HepG2 (cell line): ENCODE data around the gene PHF10. TPM values are rescaled to one million over a fixed set of nuclear protein-coding genes. Genes with fewer than 3 reads are reported as not detected.

Experiments used
- FOXK2 ChIP-seq: fragments of 450-650 bp; IDR thresholded peaks from 2 replicates; pipeline ENCODE4 v1.6.1; 2016
- GZF1 ChIP-seq: sonication (generic); formaldehyde crosslinking; IDR thresholded peaks from 2 replicates; pipeline ENCODE4 v1.5.1; 2020; ENCODE audit warnings: mild to moderate bottlenecking, missing genetic modification reagents
- HMG20B ChIP-seq: conservative IDR thresholded peaks from 2 replicates; pipeline ENCODE4 v1.6.1; 2016; ENCODE audit warnings: missing genetic modification reagents, missing compliant biosample characterization
- HNF1A ChIP-seq, 2 experiments: sonication (generic) in 1 of 2; formaldehyde crosslinking in 1 of 2; IDR thresholded peaks; 2 replicates each; pipeline versions ENCODE4 v1.4.0 to v1.6.1; 2016 to 2020; ENCODE audit warnings: borderline replicate concordance in 1 of 2, low read depth in 1 of 2, mild to moderate bottlenecking in 1 of 2, missing genetic modification reagents in 1 of 2
- HOXD1 ChIP-seq: sonication (generic); formaldehyde crosslinking; IDR thresholded peaks from 2 replicates; pipeline ENCODE4 v1.5.0; 2020; ENCODE audit warnings: missing genetic modification reagents
- SP1 ChIP-seq, 2 experiments: fragments of 450-650 bp in 1 of 2; sonication (generic) in 1 of 2; formaldehyde crosslinking in 1 of 2; IDR thresholded peaks; 2 replicates each; pipeline versions ENCODE4 v1.4.0 to v1.6.1; 2016 to 2020; ENCODE audit warnings: missing genetic modification reagents in 1 of 2
- ZBTB20 ChIP-seq: sonication (generic); formaldehyde crosslinking; IDR thresholded peaks from 2 replicates; pipeline ENCODE4 v1.8.1; 2023; ENCODE audit warnings: missing genetic modification reagents, low read depth, mild to moderate bottlenecking, borderline replicate concordance
- ZIK1 ChIP-seq: sonication (generic); formaldehyde crosslinking; IDR thresholded peaks from 2 replicates; pipeline ENCODE4 v1.5.0; 2020; ENCODE audit warnings: mild to moderate bottlenecking, low read depth, missing genetic modification reagents, borderline replicate concordance
- ZNF18 ChIP-seq: sonication (generic); formaldehyde crosslinking; IDR thresholded peaks from 2 replicates; pipeline ENCODE4 v1.8.0; 2022; ENCODE audit warnings: mild to moderate bottlenecking, missing genetic modification reagents; ENCODE audit not compliant: insufficient replicate concordance
- ZNF263 ChIP-seq: sonication (generic); formaldehyde crosslinking; IDR thresholded peaks from 2 replicates; pipeline ENCODE4 v1.4.0; 2020; ENCODE audit warnings: missing genetic modification reagents
- ZNF441 ChIP-seq: sonication (generic); formaldehyde crosslinking; IDR thresholded peaks from 2 replicates; pipeline ENCODE4 v1.7.0; 2021; ENCODE audit warnings: missing genetic modification reagents, borderline replicate concordance
- ZNF496 ChIP-seq: sonication (generic); formaldehyde crosslinking; IDR thresholded peaks from 2 replicates; pipeline ENCODE4 v1.8.1; 2023; ENCODE audit warnings: mild to moderate bottlenecking, moderate library complexity, missing genetic modification reagents; ENCODE audit not compliant: insufficient replicate concordance
- ZNF562 ChIP-seq: sonication (generic); formaldehyde crosslinking; IDR thresholded peaks from 2 replicates; pipeline ENCODE4 v1.8.0; 2022; ENCODE audit warnings: missing genetic modification reagents, borderline replicate concordance
- ZNF878 ChIP-seq: sonication (generic); formaldehyde crosslinking; IDR thresholded peaks from 2 replicates; pipeline ENCODE4 v1.8.1; 2023; ENCODE audit warnings: mild to moderate bottlenecking, missing genetic modification reagents, moderate library complexity
- polyA plus RNA-seq, 8 experiments: library from polyadenylated mRNA; depleted of rRNA in 3 of 8; stranded (reverse) in 7 of 8; unstranded in 1 of 8; fragments of >200 nt; fragmentation: Illumina TruSeq in 4 of 8; extraction: Trizol in 4 of 8; gene quantifications; 2 replicates each; pipeline versions ENCODE4 v1.2.1 to v1.2.3, GENCODE V29; 2011 to 2016; ENCODE audit warnings: low read depth in 4 of 8, missing spikeins in 1 of 8, mixed read lengths in 1 of 8; ENCODE audit not compliant: insufficient read depth in 1 of 8
- total RNA-seq, 5 experiments: library from RNA; depleted of rRNA; stranded (reverse); fragments of >200 nt; fragmentation: Illumina TruSeq; extraction: Trizol; gene quantifications; 2 replicates each; pipeline ENCODE4 v1.2.3, GENCODE V29; 2016; ENCODE audit warnings: low read depth in 1 of 5
- TF ChIP-seq, protein P1 (sequence below): sonication (generic); formaldehyde crosslinking; IDR thresholded peaks from 2 replicates; pipeline ENCODE4 v1.4.0; 2020; ENCODE audit warnings: missing genetic modification reagents
- TF ChIP-seq, protein P2 (sequence below): sonication (generic); formaldehyde crosslinking; IDR thresholded peaks from 2 replicates; pipeline ENCODE4 v1.5.0; 2020; ENCODE audit warnings: missing genetic modification reagents

Gene PHF10
- total and polyA plus RNA-seq, 2 of the 13 experiments (the other 11 are each of a cell fraction or from before 2014, with no cell fraction given), result 42.1 to 84.1 TPM

GRCh38 chr6:169723200-169723909, 945 bp downstream of the PHF10 start (continued):
- 0 out of 2 replicates have a peak, but pooled peaks have one; percentile 52 for TF ChIP-seq HOXD1
- no peak for TF ChIP-seq HMG20B (CRISPR knock-in tag)
- no peak for TF ChIP-seq FOXK2
- TF ChIP-seq ZNF562 (CRISPR knock-in tag), result no peak
- TF ChIP-seq ZIK1 (CRISPR knock-in tag), result no peak
- no peak for TF ChIP-seq ZBTB20
- TF ChIP-seq SP1 (IDR thresholded peaks at IDR 0.05), result no peak
- no peak for TF ChIP-seq SP1 (CRISPR knock-in tag; IDR thresholded peaks at IDR 0.05)
- peak; percentile 76 for TF ChIP-seq ZNF18
- no peak for TF ChIP-seq ZNF263 (CRISPR knock-in tag)
- TF ChIP-seq ZNF441 (CRISPR knock-in tag), result no peak
- no peak for TF ChIP-seq HNF1A (IDR thresholded peaks at IDR 0.05; ENCODE audit: low read depth)
- TF ChIP-seq HNF1A (CRISPR knock-in tag; IDR thresholded peaks at IDR 0.05; ENCODE audit: borderline replicate concordance), result no peak
- TF ChIP-seq, protein P1, sequence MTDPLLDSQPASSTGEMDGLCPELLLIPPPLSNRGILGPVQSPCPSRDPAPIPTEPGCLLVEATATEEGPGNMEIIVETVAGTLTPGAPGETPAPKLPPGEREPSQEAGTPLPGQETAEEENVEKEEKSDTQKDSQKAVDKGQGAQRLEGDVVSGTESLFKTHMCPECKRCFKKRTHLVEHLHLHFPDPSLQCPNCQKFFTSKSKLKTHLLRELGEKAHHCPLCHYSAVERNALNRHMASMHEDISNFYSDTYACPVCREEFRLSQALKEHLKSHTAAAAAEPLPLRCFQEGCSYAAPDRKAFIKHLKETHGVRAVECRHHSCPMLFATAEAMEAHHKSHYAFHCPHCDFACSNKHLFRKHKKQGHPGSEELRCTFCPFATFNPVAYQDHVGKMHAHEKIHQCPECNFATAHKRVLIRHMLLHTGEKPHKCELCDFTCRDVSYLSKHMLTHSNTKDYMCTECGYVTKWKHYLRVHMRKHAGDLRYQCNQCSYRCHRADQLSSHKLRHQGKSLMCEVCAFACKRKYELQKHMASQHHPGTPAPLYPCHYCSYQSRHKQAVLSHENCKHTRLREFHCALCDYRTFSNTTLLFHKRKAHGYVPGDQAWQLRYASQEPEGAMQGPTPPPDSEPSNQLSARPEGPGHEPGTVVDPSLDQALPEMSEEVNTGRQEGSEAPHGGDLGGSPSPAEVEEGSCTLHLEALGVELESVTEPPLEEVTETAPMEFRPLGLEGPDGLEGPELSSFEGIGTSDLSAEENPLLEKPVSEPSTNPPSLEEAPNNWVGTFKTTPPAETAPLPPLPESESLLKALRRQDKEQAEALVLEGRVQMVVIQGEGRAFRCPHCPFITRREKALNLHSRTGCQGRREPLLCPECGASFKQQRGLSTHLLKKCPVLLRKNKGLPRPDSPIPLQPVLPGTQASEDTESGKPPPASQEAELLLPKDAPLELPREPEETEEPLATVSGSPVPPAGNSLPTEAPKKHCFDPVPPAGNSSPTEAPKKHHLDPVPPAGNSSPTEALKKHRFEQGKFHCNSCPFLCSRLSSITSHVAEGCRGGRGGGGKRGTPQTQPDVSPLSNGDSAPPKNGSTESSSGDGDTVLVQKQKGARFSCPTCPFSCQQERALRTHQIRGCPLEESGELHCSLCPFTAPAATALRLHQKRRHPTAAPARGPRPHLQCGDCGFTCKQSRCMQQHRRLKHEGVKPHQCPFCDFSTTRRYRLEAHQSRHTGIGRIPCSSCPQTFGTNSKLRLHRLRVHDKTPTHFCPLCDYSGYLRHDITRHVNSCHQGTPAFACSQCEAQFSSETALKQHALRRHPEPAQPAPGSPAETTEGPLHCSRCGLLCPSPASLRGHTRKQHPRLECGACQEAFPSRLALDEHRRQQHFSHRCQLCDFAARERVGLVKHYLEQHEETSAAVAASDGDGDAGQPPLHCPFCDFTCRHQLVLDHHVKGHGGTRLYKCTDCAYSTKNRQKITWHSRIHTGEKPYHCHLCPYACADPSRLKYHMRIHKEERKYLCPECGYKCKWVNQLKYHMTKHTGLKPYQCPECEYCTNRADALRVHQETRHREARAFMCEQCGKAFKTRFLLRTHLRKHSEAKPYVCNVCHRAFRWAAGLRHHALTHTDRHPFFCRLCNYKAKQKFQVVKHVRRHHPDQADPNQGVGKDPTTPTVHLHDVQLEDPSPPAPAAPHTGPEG (CRISPR knock-in tag), result no peak; the same call in 1 of the 2 replicates
- TF ChIP-seq, protein P2, sequence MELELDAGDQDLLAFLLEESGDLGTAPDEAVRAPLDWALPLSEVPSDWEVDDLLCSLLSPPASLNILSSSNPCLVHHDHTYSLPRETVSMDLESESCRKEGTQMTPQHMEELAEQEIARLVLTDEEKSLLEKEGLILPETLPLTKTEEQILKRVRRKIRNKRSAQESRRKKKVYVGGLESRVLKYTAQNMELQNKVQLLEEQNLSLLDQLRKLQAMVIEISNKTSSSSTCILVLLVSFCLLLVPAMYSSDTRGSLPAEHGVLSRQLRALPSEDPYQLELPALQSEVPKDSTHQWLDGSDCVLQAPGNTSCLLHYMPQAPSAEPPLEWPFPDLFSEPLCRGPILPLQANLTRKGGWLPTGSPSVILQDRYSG (CRISPR knock-in tag), result no peak; the same call in 1 of the 2 replicates
- TF ChIP-seq GZF1, result no peak
- no peak for TF ChIP-seq ZNF496 (CRISPR knock-in tag)
- no peak for TF ChIP-seq ZNF878 (CRISPR knock-in tag)
